Stimulated activated CD8-positive, alpha-beta memory T cell treated with anti-CD3 and anti-CD28 coated beads, Interleukin-15, amount 100 ng/mL, for 24 hours (primary cell): Measurements from ENCODE around the gene ALLC.

Experiments used
- DNase-seq: peaks from one replicate; pipeline ENCODE4 v3.0.0-alpha.2; 2020; ENCODE audit warnings: low read depth

The ALLC gene

DNA sequence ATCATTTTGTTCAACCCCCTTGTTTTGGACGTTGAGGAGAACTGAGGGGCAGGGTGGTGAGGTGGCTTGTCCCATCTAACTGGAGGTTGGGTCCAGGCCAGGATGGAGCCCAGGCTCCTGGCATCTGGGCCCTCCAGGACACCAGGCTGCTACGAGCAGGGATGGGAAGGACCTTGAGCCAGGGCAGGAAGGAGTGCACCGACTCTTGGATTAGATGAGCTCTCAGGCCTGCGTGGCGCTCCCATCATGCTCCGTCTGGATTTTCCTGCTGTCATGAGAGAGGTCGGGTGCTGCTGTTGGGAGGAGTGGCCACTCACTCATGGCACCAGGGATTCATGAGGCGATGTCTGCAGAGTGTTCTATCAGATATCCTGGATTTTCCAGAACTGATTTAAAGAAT lies 18.3 kb upstream of the ALLC start:
- no peak for DNase-seq

DNA sequence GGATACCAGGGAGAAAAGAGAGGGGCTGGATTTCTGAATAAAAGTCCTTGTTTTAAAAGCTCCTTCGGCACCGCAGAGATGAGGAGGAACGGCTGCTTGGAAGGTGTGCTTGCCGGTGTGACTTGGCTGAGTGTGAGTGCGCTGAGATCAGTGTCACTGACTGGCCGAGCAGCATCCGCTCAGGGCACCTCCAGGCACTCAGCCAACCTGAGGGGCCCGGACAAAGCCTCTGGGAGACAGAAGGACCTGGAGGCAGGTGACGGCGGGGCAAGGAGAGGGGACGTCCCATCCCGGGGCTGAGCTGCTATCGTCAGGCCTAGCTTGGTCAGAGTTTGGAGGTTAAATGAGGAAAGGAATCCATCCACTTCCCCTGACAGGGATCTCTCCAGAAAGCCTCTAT lies 16.8 kb upstream of the ALLC start:
- no peak for DNase-seq

DNA sequence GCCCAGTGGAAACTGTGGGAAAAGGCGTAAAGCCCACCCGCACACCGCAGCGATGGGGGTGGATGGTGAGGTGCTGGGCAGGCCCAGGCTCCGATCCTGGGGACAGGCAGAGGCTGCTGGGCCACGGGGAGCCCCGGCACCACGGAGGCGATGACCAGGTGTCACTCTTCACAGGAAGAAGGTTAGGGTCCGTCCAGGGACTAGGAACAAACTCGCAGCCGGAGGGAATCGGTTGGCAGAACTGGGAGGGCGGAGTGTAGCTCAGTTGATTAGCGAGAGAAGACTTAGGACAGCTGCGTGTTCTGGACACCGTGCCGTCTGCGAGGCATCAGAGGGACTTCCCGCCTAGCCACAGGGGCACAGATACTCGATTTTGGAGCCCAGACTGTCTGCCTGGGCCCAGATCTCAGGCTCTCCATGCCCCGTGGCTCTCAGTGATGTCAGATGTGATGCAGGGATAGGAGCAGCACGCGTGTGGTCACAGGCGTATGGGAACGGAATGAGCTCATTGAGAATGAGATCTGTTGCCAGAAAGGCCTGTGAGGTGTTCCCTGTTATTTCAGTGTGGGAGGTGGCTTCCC lies 16.1 kb upstream of the ALLC start:
- no peak for DNase-seq

DNA sequence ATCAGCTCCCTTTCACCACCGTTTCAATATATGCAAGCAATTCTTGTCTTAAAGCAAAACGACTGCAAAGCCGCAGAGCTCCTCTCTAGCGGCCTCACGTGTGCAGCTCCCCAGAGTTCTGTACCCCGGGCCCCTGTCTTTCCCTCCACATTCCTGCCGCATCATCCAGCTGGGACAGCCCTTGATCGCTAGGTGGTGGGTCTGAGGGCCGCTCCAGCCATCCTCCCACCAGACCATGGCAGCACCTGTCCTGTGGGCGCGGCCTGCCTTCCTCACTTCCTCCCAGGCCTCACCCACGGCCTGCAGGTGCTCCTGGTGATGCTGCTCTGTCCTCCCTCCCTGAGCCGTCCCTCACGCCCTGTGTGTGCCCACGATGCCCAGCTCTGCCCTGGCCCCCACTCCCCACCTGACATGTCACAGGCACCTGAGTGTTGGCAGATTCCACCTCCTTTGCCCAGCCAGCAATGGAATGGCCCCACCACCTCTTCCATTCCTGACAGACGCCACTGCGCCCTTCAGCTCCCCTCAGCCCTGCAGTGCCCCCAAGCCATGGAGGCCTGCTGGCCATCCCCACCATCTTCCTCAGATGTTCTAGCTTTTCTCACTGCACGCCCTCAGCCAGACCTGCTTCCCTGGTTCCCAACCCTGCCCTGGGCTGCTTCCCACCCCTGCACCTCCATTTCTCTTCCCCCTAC lies 15.3 kb upstream of the ALLC start:
- no peak for DNase-seq

DNA sequence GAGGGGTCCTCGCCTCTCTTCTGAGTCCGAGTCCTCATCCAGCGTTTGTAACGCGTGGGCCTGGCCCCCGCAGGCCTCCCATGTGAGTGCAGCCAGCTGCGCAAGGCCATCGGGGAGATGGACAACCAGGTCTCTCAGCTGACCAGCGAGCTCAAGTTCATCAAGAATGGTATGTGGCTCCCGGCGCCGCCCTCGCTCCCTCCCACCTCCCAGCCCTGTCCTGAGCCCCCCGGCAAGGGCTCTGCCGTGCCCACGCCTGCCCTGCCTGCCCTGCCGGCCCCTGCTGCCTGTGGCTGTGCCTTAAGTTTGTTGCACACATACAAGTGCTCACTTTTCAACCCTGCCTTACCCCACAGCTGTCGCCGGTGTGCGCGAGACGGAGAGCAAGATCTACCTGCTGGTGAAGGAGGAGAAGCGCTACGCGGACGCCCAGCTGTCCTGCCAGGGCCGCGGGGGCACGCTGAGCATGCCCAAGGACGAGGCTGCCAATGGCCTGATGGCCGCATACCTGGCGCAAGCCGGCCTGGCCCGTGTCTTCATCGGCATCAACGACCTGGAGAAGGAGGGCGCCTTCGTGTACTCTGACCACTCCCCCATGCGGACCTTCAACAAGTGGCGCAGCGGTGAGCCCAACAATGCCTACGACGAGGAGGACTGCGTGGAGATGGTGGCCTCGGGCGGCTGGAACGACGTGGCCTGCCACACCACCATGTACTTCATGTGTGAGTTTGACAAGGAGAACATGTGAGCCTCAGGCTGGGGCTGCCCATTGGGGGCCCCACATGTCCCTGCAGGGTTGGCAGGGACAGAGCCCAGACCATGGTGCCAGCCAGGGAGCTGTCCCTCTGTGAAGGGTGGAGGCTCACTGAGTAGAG lies 14.4 kb upstream of the ALLC start:
- no peak for DNase-seq

DNA sequence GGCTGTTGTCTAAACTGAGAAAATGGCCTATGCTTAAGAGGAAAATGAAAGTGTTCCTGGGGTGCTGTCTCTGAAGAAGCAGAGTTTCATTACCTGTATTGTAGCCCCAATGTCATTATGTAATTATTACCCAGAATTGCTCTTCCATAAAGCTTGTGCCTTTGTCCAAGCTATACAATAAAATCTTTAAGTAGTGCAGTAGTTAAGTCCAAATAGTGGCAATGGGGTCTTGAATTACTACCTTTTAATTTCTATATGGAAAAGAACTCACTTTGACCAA lies 13.8 kb upstream of the ALLC start:
- DNase-seq = no peak

DNA sequence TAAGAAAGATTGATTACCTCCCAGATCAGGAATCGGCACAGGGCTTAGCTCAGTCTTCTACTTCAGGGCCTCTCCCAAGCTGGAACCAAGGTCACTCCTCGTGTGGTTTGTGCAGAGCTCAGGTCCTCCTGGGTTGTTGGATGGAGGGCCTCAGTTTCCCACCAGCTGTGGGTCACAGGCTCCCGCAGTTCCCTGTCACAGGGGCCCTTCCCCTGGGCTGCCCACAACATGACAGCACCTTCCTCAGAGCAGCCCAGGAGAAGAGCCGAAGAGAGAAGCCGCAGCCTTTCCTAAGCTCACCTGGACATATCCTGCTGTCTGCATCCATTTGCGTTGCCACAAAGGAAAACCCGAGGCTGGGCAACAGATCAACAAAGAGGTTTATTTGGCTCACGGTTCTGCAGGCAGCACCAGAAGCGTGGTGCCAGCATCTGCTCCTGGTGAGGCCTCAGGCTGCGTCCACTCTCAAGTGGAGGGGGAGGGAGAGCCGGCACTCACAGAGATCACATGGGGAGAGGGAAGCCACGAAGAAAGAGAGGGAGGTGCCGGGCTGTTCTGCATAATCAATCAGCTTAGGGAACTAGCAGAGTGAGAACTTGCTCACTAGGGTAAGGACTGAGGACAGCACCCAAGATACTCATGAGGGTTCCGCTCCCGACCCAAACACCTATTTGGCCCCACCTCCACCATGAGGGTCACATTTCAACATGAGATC lies 13.0 kb upstream of the ALLC start:
- DNase-seq = no peak

DNA sequence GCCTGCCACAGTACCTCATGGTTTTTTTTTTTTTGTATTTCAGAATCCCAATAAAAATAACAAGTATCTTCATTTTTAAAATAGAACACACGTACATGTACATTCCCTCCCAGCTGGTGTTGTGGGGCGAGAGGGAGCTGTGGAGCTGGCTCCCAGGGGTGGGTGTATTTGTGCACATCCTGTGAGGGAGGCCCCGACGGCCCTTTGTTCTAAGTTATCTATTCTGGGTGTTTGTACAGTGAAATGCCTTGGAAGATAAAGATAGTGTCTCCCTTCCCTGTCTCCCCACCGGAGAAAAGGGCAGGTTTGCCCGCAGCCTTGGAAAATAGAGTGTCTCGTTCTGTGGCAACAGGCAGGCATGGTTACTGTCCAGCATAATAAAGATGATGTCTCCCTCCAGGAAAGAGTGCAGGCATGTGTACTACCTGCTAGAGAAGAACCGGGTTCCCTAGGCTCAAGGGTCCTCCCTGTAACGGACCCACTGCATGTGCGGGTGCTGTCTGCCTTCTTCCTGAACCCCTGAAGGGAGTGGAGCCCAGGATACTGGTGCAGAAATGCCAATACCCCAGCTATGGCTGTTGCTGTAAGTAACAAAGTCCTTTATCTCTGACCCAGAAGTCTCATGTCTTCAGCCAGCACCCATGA lies 12.1 kb upstream of the ALLC start:
- no peak for DNase-seq

DNA sequence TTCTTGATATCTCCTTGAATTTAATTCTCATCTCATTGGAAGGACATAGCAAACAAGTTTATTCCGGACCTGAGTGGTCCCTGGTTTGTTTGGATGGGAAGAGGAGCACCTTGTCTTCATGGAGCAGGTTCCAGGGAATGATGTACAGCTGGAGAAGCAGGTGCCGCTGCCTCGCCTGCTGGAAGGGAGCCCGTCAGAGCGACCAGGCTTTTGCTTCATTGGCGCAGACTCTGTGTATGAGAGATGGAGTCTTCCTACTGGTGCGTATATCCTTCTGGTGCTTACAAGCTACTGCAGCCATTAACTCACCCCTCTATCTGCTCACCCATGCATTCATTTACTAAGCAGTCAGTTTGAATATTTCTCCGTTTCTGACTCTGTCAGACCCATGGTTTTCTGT lies 11.6 kb upstream of the ALLC start:
- no peak for DNase-seq

DNA sequence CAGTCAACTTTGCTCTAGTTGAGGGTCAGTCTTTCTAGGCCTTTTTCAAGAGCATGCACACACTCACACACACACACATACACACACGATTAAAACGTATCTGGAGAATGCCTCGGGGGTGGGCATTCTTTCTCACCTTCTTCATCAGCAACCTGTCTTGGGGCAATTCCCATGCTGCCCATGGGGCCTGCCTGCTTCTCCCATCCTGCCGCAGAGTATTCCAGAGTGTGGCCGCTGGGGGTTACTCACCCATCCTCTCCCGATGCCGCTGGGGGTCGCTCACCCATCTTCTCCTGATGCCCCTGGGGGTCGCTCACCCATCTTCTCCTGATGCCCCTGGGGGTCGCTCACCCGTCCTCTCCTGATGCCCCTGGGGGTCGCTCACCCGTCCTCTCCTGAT lies 10.8 kb upstream of the ALLC start:
- no peak for DNase-seq

DNA sequence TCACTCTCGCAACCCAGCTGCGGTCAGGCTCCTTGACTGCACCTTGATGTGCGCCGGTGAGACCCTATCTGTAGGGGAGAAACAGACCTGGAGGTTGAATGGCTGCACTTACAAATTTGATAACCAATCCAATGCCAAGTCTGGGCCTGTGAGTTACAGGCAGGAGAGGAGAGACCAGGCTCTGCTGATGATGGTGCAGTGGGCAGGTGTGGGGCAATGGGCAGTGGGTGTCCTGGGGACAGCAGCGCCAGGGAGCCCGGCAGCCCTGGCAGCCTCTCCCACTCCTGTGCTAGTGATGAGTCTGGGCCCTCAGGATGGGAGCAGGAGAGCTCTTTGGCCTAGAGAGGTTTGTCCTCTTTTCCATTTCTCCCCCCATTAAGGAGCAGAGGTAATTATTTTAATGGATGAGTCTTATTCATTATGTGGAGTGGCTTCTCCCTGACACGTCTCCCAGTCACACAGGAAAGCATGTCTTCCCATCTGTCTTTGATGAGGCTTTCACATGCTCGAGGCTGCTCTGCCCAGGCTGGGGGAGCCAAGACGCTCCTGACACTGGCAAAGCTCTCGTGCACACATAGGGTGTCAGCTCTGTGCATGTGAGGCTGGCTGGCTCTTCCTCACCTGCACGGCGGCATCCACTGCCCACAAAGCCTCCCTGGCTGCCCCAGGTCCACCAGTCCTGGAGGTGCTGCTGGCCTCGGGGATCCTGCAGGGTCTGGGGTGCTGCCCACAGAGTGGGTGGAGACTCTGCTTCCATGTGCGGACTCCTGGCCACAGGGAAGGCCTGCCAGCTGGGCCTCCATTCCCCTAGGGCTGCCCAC lies 10.0 kb upstream of the ALLC start:
- DNase-seq = no peak

DNA sequence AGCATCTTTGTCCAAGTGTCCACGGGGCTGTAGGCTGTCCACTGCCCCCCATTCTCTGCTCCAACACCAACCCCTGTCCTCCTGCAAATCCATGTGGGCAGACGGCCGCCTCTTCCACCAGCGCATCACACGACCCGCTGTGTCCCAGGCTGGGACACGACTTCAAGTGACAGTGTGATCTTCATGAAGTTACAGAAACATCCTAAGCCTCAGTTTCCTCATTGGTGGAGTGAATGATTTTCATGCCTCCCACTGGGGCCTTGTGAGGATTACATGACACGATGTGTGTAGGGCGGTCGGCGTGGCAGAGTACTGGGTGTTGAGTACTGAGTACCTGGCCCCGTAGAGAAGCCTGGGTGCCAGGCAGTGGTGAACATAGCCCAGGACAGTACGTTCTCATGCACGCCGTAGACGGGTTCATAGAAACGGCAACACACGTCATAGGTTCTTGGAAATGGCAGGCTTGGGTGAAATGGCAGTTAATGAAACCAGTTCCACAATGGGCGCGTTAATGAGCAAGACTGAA lies 9.3 kb upstream of the ALLC start:
- no peak for DNase-seq

DNA sequence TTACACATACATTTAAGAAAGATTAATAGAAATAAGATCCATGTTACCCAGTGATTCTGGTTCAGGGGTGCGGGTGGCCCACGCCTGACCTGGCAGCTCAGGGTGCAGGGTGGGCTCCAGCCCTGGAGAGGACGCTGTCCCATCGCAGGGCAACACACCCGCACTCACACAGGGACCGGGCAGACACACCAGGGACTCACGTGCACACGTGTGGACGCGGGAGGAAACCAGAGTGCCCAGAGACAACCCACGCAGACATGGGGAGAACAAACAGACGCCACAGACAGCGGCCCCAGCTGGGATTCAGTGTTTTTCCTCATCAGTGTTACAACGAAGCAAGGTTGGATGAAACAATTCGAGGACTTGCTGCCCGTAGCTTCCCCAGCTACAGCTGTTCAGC lies 8.4 kb upstream of the ALLC start:
- DNase-seq = no peak

DNA sequence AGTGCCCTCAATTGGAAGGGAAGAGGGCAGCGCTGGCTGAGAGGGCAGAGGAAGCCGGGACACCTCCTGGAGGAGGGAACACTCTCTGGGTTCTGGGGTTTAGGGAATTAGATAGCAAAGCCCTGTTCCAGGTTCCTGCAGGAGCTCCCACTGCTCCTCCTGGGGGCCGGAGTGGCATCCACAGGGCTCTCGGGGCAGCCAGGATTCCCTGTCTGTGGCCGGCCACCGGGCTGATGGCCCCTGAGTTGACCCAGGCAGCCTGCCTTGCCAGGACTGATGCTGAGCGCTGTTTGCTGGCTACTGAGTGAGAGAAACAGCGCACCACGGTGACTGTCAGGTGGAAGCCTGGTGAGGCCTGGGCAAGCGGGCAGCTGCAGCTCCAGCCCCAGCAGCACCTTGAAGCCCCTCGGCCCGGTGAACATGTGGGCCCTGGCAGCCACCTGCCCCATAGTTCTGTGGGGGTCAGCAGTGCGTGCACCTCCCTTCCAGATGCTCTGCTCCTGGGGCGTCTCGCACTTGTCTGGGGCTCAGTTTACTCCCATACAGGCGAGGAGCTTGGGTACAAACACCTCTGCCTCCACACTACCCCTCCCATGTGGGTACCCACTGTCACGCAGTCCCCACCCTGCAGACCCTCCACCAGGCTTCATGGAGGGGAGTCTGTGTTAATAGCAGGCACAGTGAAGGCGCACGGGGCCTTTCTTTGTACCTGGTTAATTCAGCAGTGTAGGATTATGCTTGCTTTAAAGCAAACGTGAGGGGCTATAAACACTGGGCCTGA lies 7.7 kb upstream of the ALLC start:
- no peak for DNase-seq

DNA sequence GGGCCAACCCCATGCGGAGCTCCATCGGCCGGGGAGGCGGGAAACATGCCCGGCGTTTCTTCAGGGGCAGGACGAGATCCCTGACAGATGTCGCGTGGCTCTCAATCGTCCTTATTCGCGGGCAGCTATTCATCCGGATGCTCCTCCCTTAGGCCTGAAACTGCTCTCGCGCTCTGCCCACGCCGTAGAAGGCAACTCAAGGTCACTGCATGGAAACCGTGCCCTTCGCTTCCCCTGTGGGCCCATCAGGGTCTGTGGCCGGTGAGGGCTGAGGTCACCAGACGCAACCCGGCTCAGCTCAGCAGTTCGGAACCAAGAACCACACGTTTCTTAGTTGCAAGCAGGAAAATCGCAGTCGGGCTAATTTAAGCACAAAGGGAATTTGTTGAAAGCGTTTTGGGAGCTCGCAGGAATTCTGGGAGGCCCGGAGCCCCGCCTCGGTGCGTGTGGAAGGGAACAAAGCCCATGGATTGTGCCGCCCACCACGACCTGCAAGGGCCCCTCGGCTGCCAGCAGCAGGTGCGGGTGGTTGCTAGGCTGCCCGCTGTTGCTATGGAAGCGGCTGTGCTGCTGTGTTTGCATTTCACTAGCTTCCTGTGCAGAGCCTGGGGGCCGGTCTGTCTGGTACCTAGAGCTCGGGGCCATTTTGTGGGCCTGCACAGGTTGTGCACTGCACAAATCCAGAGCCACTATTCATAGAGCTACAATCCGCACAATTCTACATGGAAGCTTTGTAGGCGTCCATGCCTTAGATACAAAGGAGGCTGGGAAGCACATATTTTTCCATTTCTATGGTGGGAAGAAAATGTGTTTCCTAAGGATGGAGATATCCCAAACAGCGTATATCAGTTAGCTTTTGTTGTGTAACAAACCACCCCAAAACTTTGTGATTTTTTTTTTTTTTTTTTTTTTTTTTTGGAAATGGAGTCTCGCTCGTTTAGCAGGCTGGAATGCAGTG lies 6.0 kb upstream of the ALLC start:
- peak; percentile 15 for DNase-seq

DNA sequence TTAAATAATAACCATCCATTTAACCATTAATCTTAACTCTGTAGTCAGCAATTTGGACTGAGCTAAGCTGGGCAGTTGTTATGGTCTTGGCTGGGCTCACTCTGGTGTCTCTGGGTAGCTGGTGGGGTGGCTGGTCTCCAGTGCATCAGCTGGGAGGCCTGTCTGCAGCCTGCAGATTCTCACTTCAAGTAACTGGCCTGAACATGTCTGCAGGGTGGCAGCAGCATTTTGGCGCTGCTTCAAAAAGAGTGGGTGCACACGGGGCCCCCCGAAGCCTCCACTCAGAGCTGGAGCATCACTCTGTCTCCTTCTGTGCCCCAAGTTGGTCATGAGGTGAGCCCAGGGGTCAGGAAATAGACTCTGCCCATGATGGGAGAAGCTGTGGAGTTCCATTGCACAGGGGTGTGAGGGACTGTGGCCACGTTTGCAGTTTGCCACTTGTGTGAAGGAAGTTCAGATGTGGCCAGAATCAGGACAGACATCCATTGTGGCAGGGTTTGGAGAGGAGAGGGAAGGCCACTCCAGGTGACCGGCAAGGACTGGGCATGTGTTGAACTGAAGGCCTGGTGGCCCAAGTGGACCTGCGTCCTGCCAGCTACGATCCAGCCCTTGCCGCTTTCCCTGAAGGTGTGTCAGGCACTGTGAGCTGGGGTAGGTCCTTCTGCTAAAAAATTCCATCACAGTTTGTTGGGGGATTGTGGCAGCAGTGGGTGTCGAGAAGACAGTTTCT lies 4.9 kb upstream of the ALLC start:
- DNase-seq = no peak

DNA sequence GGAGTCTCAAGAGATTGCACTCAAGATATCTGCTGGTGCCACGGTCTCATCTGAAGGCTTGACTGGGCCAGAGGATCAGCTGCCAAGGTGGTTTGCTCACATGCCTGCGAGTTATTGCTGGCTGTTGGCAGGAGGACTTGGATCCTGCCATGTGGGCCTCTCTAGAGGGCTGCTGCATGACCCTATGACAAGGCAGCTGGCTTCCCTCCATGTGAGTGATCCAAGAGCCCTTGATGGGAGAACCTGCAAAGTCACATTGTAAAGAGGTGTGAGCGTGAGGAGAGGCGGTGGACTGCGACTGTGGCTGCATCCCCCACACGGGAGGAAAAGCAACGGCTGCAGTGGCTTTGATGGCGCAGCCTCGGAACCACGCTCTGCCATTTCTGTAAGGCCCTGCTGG lies 4.0 kb upstream of the ALLC start:
- DNase-seq = no peak

DNA sequence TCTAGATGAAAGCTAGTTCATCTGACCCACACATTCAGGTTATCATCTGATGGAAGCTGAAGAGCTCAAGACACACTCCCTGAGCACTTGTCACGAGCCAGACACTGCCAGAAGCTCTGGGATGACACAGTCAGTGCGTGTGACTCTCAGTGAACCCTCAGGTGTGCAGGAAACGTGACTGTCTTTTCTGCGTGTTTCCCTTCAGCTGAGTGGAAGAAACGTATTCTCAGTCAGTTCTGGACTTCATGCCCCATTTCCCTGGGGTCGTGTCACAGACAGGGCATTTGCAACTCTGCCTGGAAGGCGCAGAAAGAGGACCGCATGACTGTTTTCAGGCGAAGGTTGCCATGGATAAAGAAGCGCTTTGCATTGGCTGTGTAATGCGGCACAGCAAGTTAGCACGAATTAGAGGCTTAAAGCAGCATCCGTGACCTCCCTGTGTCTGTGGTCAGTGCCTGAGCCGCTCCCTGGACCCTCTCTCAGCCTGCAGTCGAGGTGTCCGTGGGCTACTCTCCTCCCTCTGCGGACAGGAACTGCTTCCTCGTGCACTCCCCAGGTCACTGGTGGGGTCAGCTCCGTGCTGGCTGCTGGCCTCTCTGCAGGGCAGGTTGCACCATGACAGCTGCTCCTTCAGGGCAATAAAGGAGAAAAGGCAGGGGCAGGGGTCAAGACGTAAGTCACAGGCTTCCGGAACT lies 3.3 kb upstream of the ALLC start:
- DNase-seq = no peak
